Vagina (tissue), 2 donors: ENCODE data around the gene NEDD8.

ENCODE experiments used
- POLR2AphosphoS5 ChIP-seq, 2 donors: sonication (generic); formaldehyde crosslinking; IDR thresholded peaks; one replicate each; pipeline ENCODE4 v1.9.0; 2017; ENCODE audit warnings: antibody characterized with exemption in 2 of 2, mild to moderate bottlenecking in 2 of 2, low read depth in 1 of 2; ENCODE audit not compliant: insufficient read depth in 1 of 2
- TF ChIP-seq, protein P1 (sequence below), 3 experiments: fragments of 450-650 bp in 2 of 3; fragments of 200-600 bp in 1 of 3; sonication (generic) in 1 of 3; IDR thresholded peaks; one replicate each; pipeline ENCODE4 v1.5.1; 2017 to 2019; ENCODE audit warnings: antibody characterized with exemption in 3 of 3, mild to moderate bottlenecking in 2 of 3, moderate library complexity in 2 of 3

DNA sequence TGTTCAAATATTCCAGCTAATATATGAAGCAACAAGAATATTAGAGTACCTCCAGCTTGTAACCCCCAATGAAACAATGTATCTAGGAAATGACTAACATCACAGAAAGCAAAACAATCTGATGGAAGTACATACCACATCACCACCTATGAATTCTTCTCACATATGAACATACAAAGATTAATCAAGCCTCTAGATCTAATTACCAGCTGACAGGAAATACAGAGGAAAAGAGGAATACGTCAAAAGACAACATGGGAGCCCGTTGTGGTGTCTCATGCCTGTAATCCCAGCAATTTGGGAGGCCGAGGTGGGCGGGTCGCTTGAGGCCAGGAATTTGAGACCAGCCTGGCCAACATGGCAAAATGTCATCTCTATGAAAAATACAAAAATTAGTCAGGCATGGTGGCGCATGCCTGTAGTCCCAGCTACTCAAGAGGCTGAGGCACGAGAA, 7.5 kb downstream of the NEDD8 start:
- TF ChIP-seq, protein P1, sequence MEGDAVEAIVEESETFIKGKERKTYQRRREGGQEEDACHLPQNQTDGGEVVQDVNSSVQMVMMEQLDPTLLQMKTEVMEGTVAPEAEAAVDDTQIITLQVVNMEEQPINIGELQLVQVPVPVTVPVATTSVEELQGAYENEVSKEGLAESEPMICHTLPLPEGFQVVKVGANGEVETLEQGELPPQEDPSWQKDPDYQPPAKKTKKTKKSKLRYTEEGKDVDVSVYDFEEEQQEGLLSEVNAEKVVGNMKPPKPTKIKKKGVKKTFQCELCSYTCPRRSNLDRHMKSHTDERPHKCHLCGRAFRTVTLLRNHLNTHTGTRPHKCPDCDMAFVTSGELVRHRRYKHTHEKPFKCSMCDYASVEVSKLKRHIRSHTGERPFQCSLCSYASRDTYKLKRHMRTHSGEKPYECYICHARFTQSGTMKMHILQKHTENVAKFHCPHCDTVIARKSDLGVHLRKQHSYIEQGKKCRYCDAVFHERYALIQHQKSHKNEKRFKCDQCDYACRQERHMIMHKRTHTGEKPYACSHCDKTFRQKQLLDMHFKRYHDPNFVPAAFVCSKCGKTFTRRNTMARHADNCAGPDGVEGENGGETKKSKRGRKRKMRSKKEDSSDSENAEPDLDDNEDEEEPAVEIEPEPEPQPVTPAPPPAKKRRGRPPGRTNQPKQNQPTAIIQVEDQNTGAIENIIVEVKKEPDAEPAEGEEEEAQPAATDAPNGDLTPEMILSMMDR (IDR thresholded peaks at IDR 0.05) = no peak
- no peak for TF ChIP-seq POLR2AphosphoS5 (IDR thresholded peaks at IDR 0.05; ENCODE audit: insufficient read depth in 1 of 2, low read depth in 1 of 2)
